Astrocyte (in vitro differentiated cells and primary cell): ENCODE data around the gene GPAT2. TPM values are rescaled to one million over a fixed set of nuclear protein-coding genes. Genes with fewer than 3 reads are reported as not detected.
A peak's percentile ranks its signal among the peaks of the same experiment; 100 is the strongest.
"Not testable (repeated sequence)": the region's sequence is repeated elsewhere in the genome, so short reads cannot be mapped to it uniquely, and the experiment has no call there.

Source experiments
- DNase-seq: peaks from one replicate; pipeline ENCODE4 v3.0.0-alpha.2; 2010; ENCODE audit warnings: low read depth
- FAIRE-seq: peaks from 2 replicates; lab custom pipeline; 2011; peaks lifted over from hg19 to GRCh38; lab: Jason Lieb, UNC
- H2AFZ ChIP-seq: 2 replicates; pipeline ENCODE4 v1.6.0; 2012; ENCODE audit warnings: low read depth, low read length, inconsistent platforms
- H3K27ac ChIP-seq: 2 replicates; pipeline ENCODE4 v1.5.1; 2011; ENCODE audit warnings: low read depth, low read length, inconsistent platforms
- H3K27me3 ChIP-seq: 2 replicates; pipeline ENCODE4 v1.6.0; 2011; ENCODE audit warnings: low read length, inconsistent platforms; ENCODE audit not compliant: insufficient read depth
- H3K36me3 ChIP-seq: 2 replicates; pipeline ENCODE4 v1.5.1; 2011; ENCODE audit warnings: low read length, inconsistent platforms; ENCODE audit not compliant: insufficient read depth
- H3K4me1 ChIP-seq: 2 replicates; pipeline ENCODE4 v1.5.1; 2011; ENCODE audit warnings: low read length, inconsistent platforms; ENCODE audit not compliant: insufficient read depth
- H3K4me2 ChIP-seq: 2 replicates; pipeline ENCODE4 v1.6.0; 2012; ENCODE audit warnings: low read length, inconsistent platforms
- H3K4me3 ChIP-seq: 2 replicates; pipeline ENCODE4 v1.5.1; 2011; ENCODE audit warnings: low read depth, mild to moderate bottlenecking, low read length, inconsistent platforms; ENCODE audit not compliant: insufficient read depth
- H3K79me2 ChIP-seq: 2 replicates; pipeline ENCODE4 v1.6.0; 2012; ENCODE audit warnings: mild to moderate bottlenecking, low read length, inconsistent platforms; ENCODE audit not compliant: insufficient read depth
- H3K9ac ChIP-seq: 2 replicates; pipeline ENCODE4 v1.6.0; 2012; ENCODE audit warnings: mild to moderate bottlenecking, low read length, inconsistent platforms
- H3K9me3 ChIP-seq: 2 replicates; pipeline ENCODE4 v1.5.1; 2012; ENCODE audit warnings: low read depth, mild to moderate bottlenecking, low read length, inconsistent platforms; ENCODE audit not compliant: insufficient read depth
- H4K20me1 ChIP-seq: 2 replicates; pipeline ENCODE4 v1.6.0; 2012; ENCODE audit warnings: low read length, inconsistent platforms; ENCODE audit not compliant: insufficient read depth
- H3K27ac Mint-ChIP-seq: one replicate; pipeline ENCODE4 v1.8.0; 2021; ENCODE audit warnings: mild to moderate bottlenecking, mixed read lengths; ENCODE audit not compliant: unreplicated experiment
- H3K27me3 Mint-ChIP-seq: one replicate; pipeline ENCODE4 v1.8.0; 2021; ENCODE audit warnings: low read depth, mixed read lengths; ENCODE audit not compliant: unreplicated experiment
- H3K36me3 Mint-ChIP-seq: one replicate; pipeline ENCODE4 v1.8.0; 2021; ENCODE audit warnings: low read depth, mixed read lengths; ENCODE audit not compliant: unreplicated experiment
- H3K4me1 Mint-ChIP-seq: one replicate; pipeline ENCODE4 v1.8.0; 2021; ENCODE audit warnings: low read depth, mixed read lengths; ENCODE audit not compliant: unreplicated experiment
- H3K4me3 Mint-ChIP-seq: one replicate; pipeline ENCODE4 v1.8.0; 2021; ENCODE audit warnings: mild to moderate bottlenecking, moderate library complexity, mixed read lengths; ENCODE audit not compliant: unreplicated experiment
- H3K9me3 Mint-ChIP-seq: one replicate; pipeline ENCODE4 v1.8.0; 2021; ENCODE audit warnings: mild to moderate bottlenecking, mixed read lengths; ENCODE audit not compliant: unreplicated experiment
- CTCF ChIP-seq: IDR thresholded peaks from 2 replicates; pipeline ENCODE4 v1.5.1; 2011; ENCODE audit warnings: low read depth, mild to moderate bottlenecking, inconsistent platforms, low read length, moderate library complexity; ENCODE audit not compliant: insufficient read depth
- EZH2 ChIP-seq: IDR thresholded peaks from 2 replicates; pipeline ENCODE4 v1.6.1; 2012; ENCODE audit warnings: mild to moderate bottlenecking, low read length, inconsistent platforms; ENCODE audit not compliant: insufficient read depth
- total RNA-seq: library from RNA; stranded (reverse); gene quantifications from 2 replicates; pipeline ENCODE4 v1.2.1, GENCODE V29; 2021

GPAT2 gene
- total RNA-seq, 1 donor from 2014 or later, result 0.27 TPM

GRCh38 chr2:96065381-96065930 is 30.7 kb upstream of the GPAT2 start:
- Histone ChIP-seq H3K27me3 (no peaks in the 10 kb centered on the region), H3K4me1 (no peaks in the 10 kb centered on the region), H3K27ac (no peak overlapping the region), H3K79me2 (no peaks in the 10 kb centered on the region), H3K4me2 (no peak overlapping the region), H3K36me3 (no peaks in the 10 kb centered on the region), H4K20me1 (no peaks in the 10 kb centered on the region), H3K9ac (no peak overlapping the region), H2AFZ (no peak overlapping the region), H3K9me3 (no peaks in the 10 kb centered on the region), H3K4me3 (no peak overlapping the region)
- Mint-ChIP-seq H3K27ac (no peak overlapping the region), H3K9me3 (no peaks in the 10 kb centered on the region), H3K36me3 (no peaks in the 10 kb centered on the region), H3K27me3 (peaks cover 10% of the 10 kb centered on the region), H3K4me1 (peaks cover 4% of the 10 kb centered on the region), H3K4me3 (no peak overlapping the region)
- DNase-seq (no peak), FAIRE-seq (no peak)
- no peak for TF ChIP-seq EZH2
- no peak for TF ChIP-seq CTCF

DNA sequence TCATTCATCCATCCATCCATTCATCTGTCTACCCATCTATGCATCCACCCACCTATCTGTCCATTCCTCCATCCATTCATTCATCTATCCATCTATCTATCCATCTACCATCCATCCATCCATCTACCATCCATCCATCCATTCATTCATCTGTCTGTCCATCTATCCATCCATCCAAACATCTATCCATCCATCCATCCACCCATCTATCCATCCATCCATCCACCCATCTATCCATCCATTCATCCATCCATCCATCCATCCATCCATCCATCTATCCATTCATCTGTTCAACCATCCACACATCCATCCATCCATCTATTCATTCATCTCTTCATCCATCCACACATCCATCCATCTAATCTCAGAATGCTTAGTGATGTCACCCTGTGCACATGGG is 30.0 kb upstream of the GPAT2 start:
- H3K79me2 ChIP-seq, H3K4me3 ChIP-seq, H3K4me2 ChIP-seq, H3K9me3 ChIP-seq, H3K4me1 Mint-ChIP-seq, H3K36me3 ChIP-seq, H3K27me3 ChIP-seq, H3K27ac ChIP-seq, H3K9me3 Mint-ChIP-seq, H3K4me3 Mint-ChIP-seq, H3K9ac ChIP-seq, H2AFZ ChIP-seq, FAIRE-seq, H3K27ac Mint-ChIP-seq, H3K36me3 Mint-ChIP-seq, H4K20me1 ChIP-seq, DNase-seq, H3K4me1 ChIP-seq: not testable (repeated sequence)
- peaks cover 10% of the 10 kb centered on the region for H3K27me3 Mint-ChIP-seq

GRCh38 chr2:96064047-96064675 is 29.4 kb upstream of the GPAT2 start:
- H3K27me3 Mint-ChIP-seq, result peaks cover 10% of the 10 kb centered on the region
- not testable (repeated sequence) for H2AFZ ChIP-seq, H3K4me3 ChIP-seq, H3K9me3 ChIP-seq, H3K9ac ChIP-seq, H3K4me1 ChIP-seq, H3K79me2 ChIP-seq, H3K27ac ChIP-seq, H3K4me1 Mint-ChIP-seq, DNase-seq, H3K4me2 ChIP-seq, H3K27ac Mint-ChIP-seq, H3K9me3 Mint-ChIP-seq, H4K20me1 ChIP-seq, H3K4me3 Mint-ChIP-seq, H3K36me3 Mint-ChIP-seq, FAIRE-seq, H3K36me3 ChIP-seq, H3K27me3 ChIP-seq

GRCh38 chr2:96063116-96063899 is 28.6 kb upstream of the GPAT2 start:
- not testable (repeated sequence) for H3K27me3 Mint-ChIP-seq, FAIRE-seq, H3K27ac ChIP-seq, H3K9ac ChIP-seq, H2AFZ ChIP-seq, H3K36me3 Mint-ChIP-seq, H3K9me3 ChIP-seq, H3K27me3 ChIP-seq, H4K20me1 ChIP-seq, H3K4me1 Mint-ChIP-seq, H3K9me3 Mint-ChIP-seq, H3K4me1 ChIP-seq, H3K79me2 ChIP-seq, H3K27ac Mint-ChIP-seq, H3K36me3 ChIP-seq, H3K4me3 Mint-ChIP-seq, H3K4me3 ChIP-seq
- H3K4me2 ChIP-seq, result peak overlapping the region; percentile 60
- peak; percentile 59 for DNase-seq

- H3K27ac Mint-ChIP-seq, H3K27me3 ChIP-seq, H3K4me1 Mint-ChIP-seq, DNase-seq, H3K27me3 Mint-ChIP-seq, H2AFZ ChIP-seq, H3K4me1 ChIP-seq, H4K20me1 ChIP-seq, H3K9me3 Mint-ChIP-seq, H3K9ac ChIP-seq, H3K4me2 ChIP-seq, H3K9me3 ChIP-seq, H3K27ac ChIP-seq, H3K36me3 ChIP-seq, H3K4me3 Mint-ChIP-seq, FAIRE-seq, H3K36me3 Mint-ChIP-seq, H3K4me3 ChIP-seq, H3K79me2 ChIP-seq: not testable (repeated sequence)
These were observed 27.8 kb upstream of the GPAT2 start for GRCh38 chr2:96062483-96062882.
